Measurements from ENCODE around the gene SPDYE16.
"Not testable (repeated sequence)": the region's sequence is repeated elsewhere in the genome, so short reads cannot be mapped to it uniquely, and the experiment has no call there.

DNA sequence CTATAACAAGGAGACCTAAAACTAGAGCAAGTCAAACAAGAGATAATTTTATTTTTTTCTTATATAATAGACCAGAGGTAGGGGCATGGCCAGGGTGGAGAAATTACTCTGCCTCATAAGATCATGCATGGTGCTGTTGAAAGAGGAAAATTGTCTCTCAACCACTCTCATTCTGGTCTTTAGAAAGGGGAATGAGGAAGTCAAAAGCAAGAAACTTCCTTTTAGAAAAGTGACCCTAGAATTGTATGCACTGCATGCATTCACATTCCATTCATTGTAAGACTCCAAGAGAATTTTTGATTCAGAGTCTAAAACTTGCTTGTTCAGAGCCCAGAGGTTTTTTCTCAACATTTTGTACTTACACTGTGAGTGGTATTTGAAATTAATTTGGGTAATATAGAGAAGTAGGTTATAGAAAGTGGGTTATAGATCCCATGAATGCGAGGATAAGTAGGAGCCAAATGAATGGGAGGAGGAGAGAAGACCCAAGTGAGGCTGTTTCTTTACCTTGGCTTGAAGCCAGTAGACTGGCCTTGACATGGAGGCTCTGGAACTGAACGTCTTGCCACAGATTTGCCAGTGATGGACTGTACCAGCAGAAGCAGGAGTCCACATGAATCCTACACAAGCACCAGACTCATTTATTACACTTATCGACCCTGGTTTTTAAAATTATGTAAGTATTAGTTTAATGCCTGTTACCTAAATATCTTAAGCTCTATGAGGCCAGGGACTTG, 33.0 kb upstream of the SPDYE16 start:
- not testable (repeated sequence) for TF ChIP-seq POLR2AphosphoS5 (IDR thresholded peaks at IDR 0.05; ENCODE audit: borderline replicate concordance, low read depth, low read length); EZH2 (IDR thresholded peaks at IDR 0.05); FOXP2 (optimal IDR thresholded peaks at IDR 0.05; ENCODE audit: control extremely low read depth, extremely low read length, insufficient read depth)
